ENCODE results near the gene DNAJC5. TPM values are rescaled to one million over a fixed set of nuclear protein-coding genes. Genes with fewer than 3 reads are reported as not detected.

The DNAJC5 gene
- polyA plus RNA-seq, 1 donor (not counting 4 experiments of a cell fraction or from before 2014, with no cell fraction given), result 43.7 TPM

- FAIRE-seq (no peak), DNase-seq (ENCODE audit: low read depth, low spot score) (no peak)
- peaks cover 4% of the 10 kb centered on the region for H3K27me3 ChIP-seq (ENCODE audit: control insufficient read depth, extremely low read depth, insufficient read depth, low read length)
- H3K9me3 ChIP-seq (ENCODE audit: control insufficient read depth, low read depth, low read length), result peaks cover 4% of the 10 kb centered on the region
- no peak overlapping the region for H2AFZ ChIP-seq (ENCODE audit: control insufficient read depth, low read length)
- no peak overlapping the region for H3K9ac ChIP-seq (ENCODE audit: control insufficient read depth, extremely low read depth, insufficient read depth, low read length)
- dilution Hi-C loops (cut with MboI; ENCODE audit: extremely low pct_ligation_motif_present, low sequenced_read_pairs), result no loop called here
- H3K36me3 ChIP-seq (ENCODE audit: control insufficient read depth in 2 of 2, extremely low read depth in 1 of 2, insufficient read depth in 2 of 2, low read length in 2 of 2), result peaks cover 16 to 27% of the 10 kb centered on the region in 2 experiments
- no peak overlapping the region for H3K27ac ChIP-seq (ENCODE audit: control insufficient read depth, insufficient read depth, low read length)
- H3K4me2 ChIP-seq (ENCODE audit: control insufficient read depth, extremely low read depth, insufficient read depth, low read depth, low read length), result no peak overlapping the region
- H4K20me1 ChIP-seq (ENCODE audit: control insufficient read depth, extremely low read depth, insufficient read depth, low read length), result no peaks in the 10 kb centered on the region
- H3K9me1 ChIP-seq (ENCODE audit: control insufficient read depth, extremely low read depth, insufficient read depth, low read length), result no peaks in the 10 kb centered on the region
- TF ChIP-seq CTCF (optimal IDR thresholded peaks at IDR 0.05 in 1 of 3, IDR thresholded peaks at IDR 0.05 in 1 of 3, conservative IDR thresholded peaks at IDR 0.05 in 1 of 3; ENCODE audit: extremely low read depth in 1 of 3, insufficient read depth in 2 of 3, low read length in 3 of 3), result no peak
- TF ChIP-seq EZH2 (IDR thresholded peaks at IDR 0.05; ENCODE audit: low read length), result no peak
- H3K79me2 ChIP-seq (ENCODE audit: control insufficient read depth, insufficient read depth, low read length), result peaks cover 12% of the 10 kb centered on the region
- peaks cover 5% of the 10 kb centered on the region for H3K4me1 ChIP-seq (ENCODE audit: control insufficient read depth, extremely low read depth, insufficient read depth, low read length)
- no peak overlapping the region for H3K4me3 ChIP-seq (ENCODE audit: control insufficient read depth in 2 of 3, extremely low read depth in 1 of 3, insufficient read depth in 2 of 3, low read depth in 1 of 3, low read length in 3 of 3)
Measured at GRCh38 chr20:63966944-63967322, 72.0 kb downstream of the DNAJC5 start.

GRCh38 chr20:63967330-63968135, 72.6 kb downstream of the DNAJC5 start:
- dilution Hi-C loops (cut with MboI; ENCODE audit: extremely low pct_ligation_motif_present, low sequenced_read_pairs), result no loop called here
- Histone ChIP-seq H3K27me3 (ENCODE audit: control insufficient read depth, extremely low read depth, insufficient read depth, low read length) (peaks cover 4% of the 10 kb centered on the region), H4K20me1 (ENCODE audit: control insufficient read depth, extremely low read depth, insufficient read depth, low read length) (no peaks in the 10 kb centered on the region), H3K4me2 (ENCODE audit: control insufficient read depth, extremely low read depth, insufficient read depth, low read depth, low read length) (no peak overlapping the region), H3K4me3 (ENCODE audit: control insufficient read depth in 2 of 3, extremely low read depth in 1 of 3, insufficient read depth in 2 of 3, low read depth in 1 of 3, low read length in 3 of 3) (no peak overlapping the region), H3K9me1 (ENCODE audit: control insufficient read depth, extremely low read depth, insufficient read depth, low read length) (no peaks in the 10 kb centered on the region), H3K4me1 (ENCODE audit: control insufficient read depth, extremely low read depth, insufficient read depth, low read length) (peaks cover 5% of the 10 kb centered on the region), H3K27ac (ENCODE audit: control insufficient read depth, insufficient read depth, low read length) (no peak overlapping the region), H3K9ac (ENCODE audit: control insufficient read depth, extremely low read depth, insufficient read depth, low read length) (no peak overlapping the region), H3K36me3 (ENCODE audit: control insufficient read depth in 2 of 2, extremely low read depth in 1 of 2, insufficient read depth in 2 of 2, low read length in 2 of 2) (peaks cover 13 to 23% of the 10 kb centered on the region in 2 experiments), H2AFZ (ENCODE audit: control insufficient read depth, low read length) (no peak overlapping the region), H3K79me2 (ENCODE audit: control insufficient read depth, insufficient read depth, low read length) (peaks cover 12% of the 10 kb centered on the region), H3K9me3 (ENCODE audit: control insufficient read depth, low read depth, low read length) (peaks cover 4% of the 10 kb centered on the region)
- FAIRE-seq (no peak), DNase-seq (ENCODE audit: low read depth, low spot score) (no peak)
- TF ChIP-seq EZH2 (IDR thresholded peaks at IDR 0.05; ENCODE audit: low read length) (no peak), CTCF (optimal IDR thresholded peaks at IDR 0.05 in 1 of 3, IDR thresholded peaks at IDR 0.05 in 1 of 3, conservative IDR thresholded peaks at IDR 0.05 in 1 of 3; ENCODE audit: extremely low read depth in 1 of 3, insufficient read depth in 2 of 3, low read length in 3 of 3) (no peak)
